Psoas muscle (tissue), 8 donors: ENCODE measurements around the gene RPL10. TPM values are rescaled to one million over a fixed set of nuclear protein-coding genes. Genes with fewer than 3 reads are reported as not detected.
A peak's percentile ranks its signal among the peaks of the same experiment; 100 is the strongest.

ENCODE experiments used
- ATAC-seq, 4 donors: fragments of 200-7000 bp; cut with Tn5 transposase; one replicate each; pipeline ENCODE4 v1.9.1; 2020; ENCODE audit warnings: moderate library complexity in 3 of 4, mild to moderate bottlenecking in 2 of 4
- DNase-seq, 2 donors: peaks; one replicate each; pipeline ENCODE4 v3.0.0-alpha.2; 2020
- H3K27ac ChIP-seq: fragments of 200-600 bp; one replicate; pipeline ENCODE4 v1.8.0; 2022
- H3K27me3 ChIP-seq, 3 donors: fragments of 200-600 bp in 1 of 3; one replicate each; pipeline versions ENCODE4 v1.6.1 to v1.8.0; 2013 to 2022; ENCODE audit warnings: low read length in 2 of 3, mild to moderate bottlenecking in 2 of 3, moderate library complexity in 1 of 3; ENCODE audit not compliant: insufficient read depth in 3 of 3
- H3K36me3 ChIP-seq, 2 donors: fragments of 200-600 bp in 1 of 2; one replicate each; pipeline versions ENCODE4 v1.6.1 to v1.8.0; 2013 to 2022; ENCODE audit warnings: low read depth in 1 of 2, mild to moderate bottlenecking in 1 of 2, moderate library complexity in 1 of 2; ENCODE audit not compliant: insufficient read depth in 1 of 2
- H3K4me1 ChIP-seq: fragments of 200-600 bp; one replicate; pipeline ENCODE4 v1.8.0; 2022
- H3K4me3 ChIP-seq: fragments of 200-600 bp; one replicate; pipeline ENCODE4 v1.8.0; 2022; ENCODE audit warnings: mild to moderate bottlenecking
- H3K9me3 ChIP-seq: fragments of 200-600 bp; one replicate; pipeline ENCODE4 v1.8.0; 2022
- CTCF ChIP-seq: fragments of 200-600 bp; IDR thresholded peaks from one replicate; pipeline ENCODE4 v1.8.0; 2022; ENCODE audit warnings: antibody characterized with exemption
- WGBS, 3 donors: extraction: QIAGEN DNeasy Blood & Tissue Kit; methylation state at CpG; one replicate each; pipeline versions ENCODE4 v1.1.6 to v1.1.7; 2013; 5-methylcytosine and 5-hydroxymethylcytosine counted together
- intact Hi-C, 2 donors: fragments of 100-400 bp; cut with DNase I; formaldehyde crosslinking; loops; one replicate each; pipeline versions ENCODE4 v1.11.0 to v1.14.2; 2022
- polyA plus RNA-seq, 3 donors: library from polyadenylated mRNA; stranded (reverse); fragments of 200-250 nt; gene quantifications; one replicate each; pipeline ENCODE4 v1.2.3, GENCODE V29; 2013
- total RNA-seq, 4 donors: library from RNA; stranded (reverse); fragmentation: NEBNext Ultra II Directional in 2 of 4; extraction: Animal tissue kit (Norgen Biotek cat#: 25700) in 2 of 4; gene quantifications; one replicate each; pipeline versions ENCODE4 v1.2.1 to v1.2.4, GENCODE V29; 2021 to 2023
- donor health status: healthy with polysubstance abuse.
- donor health status: DM: no; HTN: no; CAD: no; lungs with moderate emphysema.
- donor health status: Bipolar disorder and iron deficiency.
- donor health status: healthy.
- donor health status: DM: yes; HTN: yes; CAD: no.
- donor health status: DM: no; HTN: no; CAD: no.
- donor health status: DM: no; HTN: no; CAD: no.
- donor health status: DM: yes; HTN: yes; CAD: no.

The RPL10 gene
- total and polyA plus RNA-seq, 7 donors, result 1,403 to 5,433 (median 2,633) TPM

- peaks cover 8% of the 10 kb centered on the region for H3K4me1 ChIP-seq
- WGBS, 3 donors, result 0 to 27% (median 1%) methylated on average over 23 to 74 of the region's 77 CpGs
- ATAC-seq (peak; percentile 78 to 86 (median 82)), DNase-seq (peak; percentile 94 to 96)
- H3K27ac ChIP-seq, result peak overlapping the region; percentile 71
- H3K9me3 ChIP-seq, result no peaks in the 10 kb centered on the region
- peak overlapping the region; percentile 69 for H3K4me3 ChIP-seq
- intact Hi-C loops, result no loop called here
- H3K36me3 ChIP-seq, result no peaks in the 10 kb centered on the region
- H3K27me3 ChIP-seq, result no peaks in the 10 kb centered on the region
- no peak for TF ChIP-seq CTCF
Measured at GRCh38 chrX:154371017-154371788, 27.0 kb upstream of the RPL10 start.

- Histone ChIP-seq H3K36me3 (no peaks in the 10 kb centered on the region), H3K9me3 (no peaks in the 10 kb centered on the region), H3K4me1 (peaks cover 5% of the 10 kb centered on the region), H3K27me3 (no peaks in the 10 kb centered on the region), H3K27ac (peak overlapping the region; percentile 41), H3K4me3 (peak overlapping the region; percentile 69)
- no peak for ATAC-seq
- intact Hi-C loops, result no loop called here
- TF ChIP-seq CTCF, result no peak
- no peak for DNase-seq
- WGBS, 3 donors, result 16 to 44% (median 32%) methylated on average over 29 to 42 of the region's 43 CpGs
Measured at GRCh38 chrX:154371789-154372300, 26.3 kb upstream of the RPL10 start.

DNA sequence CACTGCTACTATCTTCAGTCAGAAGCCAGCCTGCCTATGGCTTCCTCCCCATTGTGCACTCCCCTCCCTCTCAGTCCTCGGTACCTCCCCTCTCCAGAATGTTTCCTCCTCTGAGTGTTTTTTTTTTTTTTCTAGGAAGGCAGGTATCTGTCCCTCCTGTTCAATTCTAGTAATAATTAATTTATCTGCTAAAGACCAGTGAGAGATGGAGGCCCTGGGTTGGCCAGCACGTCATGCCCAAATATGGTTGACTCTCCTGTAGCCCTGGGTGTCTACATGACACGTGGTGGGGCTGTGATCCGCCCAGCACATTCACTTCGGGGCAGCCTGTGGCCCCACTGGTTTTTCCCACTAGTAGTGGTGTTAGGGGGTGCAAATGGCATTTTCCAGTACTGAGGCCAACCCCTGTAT lies 25.6 kb upstream of the RPL10 start:
- no peak for TF ChIP-seq CTCF
- intact Hi-C loops, result no loop called here
- Histone ChIP-seq H3K27me3 (no peaks in the 10 kb centered on the region), H3K4me3 (peak overlapping the region; percentile 69), H3K9me3 (no peaks in the 10 kb centered on the region), H3K36me3 (no peaks in the 10 kb centered on the region), H3K27ac (peak overlapping the region; percentile 23), H3K4me1 (peaks cover 5% of the 10 kb centered on the region)
- 46 to 61% (median 54%) methylated on average over 5 of the region's 5 CpGs for WGBS, 3 donors
- ATAC-seq, result no peak
- no peak for DNase-seq

DNA sequence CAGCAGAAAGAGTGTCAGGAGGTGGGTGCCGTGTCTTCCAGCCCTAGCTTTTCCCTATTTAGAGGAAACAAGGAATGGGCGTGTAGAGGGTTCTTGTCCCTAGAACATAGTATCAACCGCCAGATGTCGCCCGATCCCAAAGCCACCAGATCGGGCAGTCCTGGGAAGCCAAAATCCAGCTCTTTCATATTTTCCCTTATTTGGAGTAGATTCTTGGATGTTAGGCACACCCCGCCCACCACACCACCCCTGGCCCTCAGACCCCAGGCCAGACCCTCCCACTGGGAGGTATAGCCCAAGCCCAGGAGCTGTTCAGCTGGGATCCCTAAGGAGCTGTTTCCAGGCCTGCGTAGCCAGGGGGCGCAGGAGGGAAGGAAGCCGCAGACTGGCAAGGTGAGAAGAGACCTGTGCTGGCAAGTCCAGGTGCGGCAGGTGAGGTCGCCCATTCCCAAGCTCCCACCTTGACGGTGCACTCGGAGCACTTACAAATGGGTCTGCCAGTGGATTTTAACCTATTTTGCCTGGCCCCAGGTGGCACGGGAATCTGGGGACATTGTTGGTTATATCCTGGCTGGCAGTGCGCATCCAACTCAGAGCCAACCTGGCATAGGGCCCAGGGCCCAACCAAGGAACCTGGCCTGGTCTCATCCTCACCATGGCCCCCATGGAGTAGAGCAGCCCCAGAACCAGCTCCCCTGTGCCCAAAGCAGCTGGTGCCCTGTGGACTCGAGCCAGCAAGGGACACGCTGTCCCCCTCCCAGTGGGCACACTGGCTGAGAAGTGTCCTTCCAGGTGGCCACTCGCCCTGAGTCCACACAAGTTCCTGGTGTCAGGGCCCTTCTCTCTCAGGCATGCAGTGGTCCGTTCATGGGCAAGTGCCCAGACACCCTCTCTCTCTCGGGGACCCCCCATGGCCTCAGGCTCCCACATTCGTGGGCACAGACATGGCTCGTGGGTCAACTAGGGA lies 24.6 kb upstream of the RPL10 start:
- Histone ChIP-seq H3K36me3 (no peaks in the 10 kb centered on the region), H3K4me3 (peak overlapping the region; percentile 62), H3K4me1 (peaks cover 5% of the 10 kb centered on the region), H3K27ac (peak overlapping the region; percentile 72), H3K27me3 (no peaks in the 10 kb centered on the region), H3K9me3 (no peaks in the 10 kb centered on the region)
- peak; percentile 52 for TF ChIP-seq CTCF
- WGBS, 3 donors, result 7 to 35% (median 12%) methylated on average over 16 to 23 of the region's 23 CpGs
- peak in 1 of 2 donors; percentile 69 for DNase-seq
- peak in 2 of 4 donors; percentile 24 to 36 for ATAC-seq
- intact Hi-C loops, result loop anchor here in 1 of 2 donors (2.0 kb wide), 1 partner anchor 161 kb away; no protein-coding TSS in a partner anchor
